CD4-positive, alpha-beta T cell treated with Interleukin-15 for 1 hour (primary cell): ENCODE measurements around the gene ZBTB7C.

Experiments used
- DNase-seq: peaks from one replicate; pipeline ENCODE4 v3.0.0-alpha.2; 2020

The ZBTB7C gene

GRCh38 chr18:48073211-48073930, 335.8 kb downstream of the ZBTB7C start:
- no peak for DNase-seq

- no peak for DNase-seq
These were observed 336.6 kb downstream of the ZBTB7C start for GRCh38 chr18:48072428-48073204.

DNA sequence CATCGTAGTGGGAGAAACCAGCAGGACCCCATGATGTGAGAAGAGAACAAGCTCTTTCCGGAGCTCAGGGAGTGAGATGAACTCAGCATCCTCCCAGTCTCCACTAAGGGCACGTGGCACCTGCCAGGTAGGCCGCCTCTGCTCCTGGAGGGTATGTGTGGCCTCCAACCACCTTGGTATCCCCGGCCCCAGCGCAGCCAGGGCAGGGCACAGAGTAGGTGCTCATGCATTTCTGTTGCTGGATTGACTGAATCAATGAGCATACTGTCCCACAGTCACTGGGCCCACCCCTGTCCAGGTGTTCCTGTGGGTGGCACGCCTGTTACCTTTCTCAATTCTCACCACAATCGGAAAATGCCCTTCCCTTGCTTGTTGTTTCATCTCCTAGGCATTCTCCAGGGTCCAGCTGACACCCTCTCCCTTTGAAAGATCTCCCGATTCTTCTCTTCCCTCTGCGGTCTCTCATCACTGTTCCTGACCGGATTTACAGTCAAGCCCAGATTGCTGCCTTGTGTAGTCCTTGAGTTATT, 340.2 kb downstream of the ZBTB7C start:
- DNase-seq = no peak

DNA sequence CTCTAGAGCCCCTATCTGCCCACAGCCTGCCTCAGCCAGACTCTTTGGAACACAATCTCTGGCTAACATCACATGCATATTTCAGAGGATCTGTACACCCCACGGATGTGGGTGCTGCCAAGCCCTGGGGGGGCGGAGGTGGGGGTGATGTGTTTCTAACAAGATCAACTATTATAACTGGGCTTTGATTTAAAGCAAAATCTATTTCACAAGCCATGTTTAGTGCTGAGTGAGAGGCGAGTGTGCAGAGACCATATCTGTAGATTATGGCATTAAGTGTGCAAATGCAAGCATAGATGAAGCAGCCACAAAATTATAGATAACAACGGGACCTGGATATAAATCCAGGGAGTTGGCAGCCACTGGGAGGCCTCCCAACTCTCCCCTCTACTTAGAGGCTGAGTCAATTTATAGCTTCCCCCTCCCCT, 342.9 kb downstream of the ZBTB7C start:
- DNase-seq = no peak

GRCh38 chr18:48065601-48065995, 343.6 kb downstream of the ZBTB7C start:
- DNase-seq = no peak

DNA sequence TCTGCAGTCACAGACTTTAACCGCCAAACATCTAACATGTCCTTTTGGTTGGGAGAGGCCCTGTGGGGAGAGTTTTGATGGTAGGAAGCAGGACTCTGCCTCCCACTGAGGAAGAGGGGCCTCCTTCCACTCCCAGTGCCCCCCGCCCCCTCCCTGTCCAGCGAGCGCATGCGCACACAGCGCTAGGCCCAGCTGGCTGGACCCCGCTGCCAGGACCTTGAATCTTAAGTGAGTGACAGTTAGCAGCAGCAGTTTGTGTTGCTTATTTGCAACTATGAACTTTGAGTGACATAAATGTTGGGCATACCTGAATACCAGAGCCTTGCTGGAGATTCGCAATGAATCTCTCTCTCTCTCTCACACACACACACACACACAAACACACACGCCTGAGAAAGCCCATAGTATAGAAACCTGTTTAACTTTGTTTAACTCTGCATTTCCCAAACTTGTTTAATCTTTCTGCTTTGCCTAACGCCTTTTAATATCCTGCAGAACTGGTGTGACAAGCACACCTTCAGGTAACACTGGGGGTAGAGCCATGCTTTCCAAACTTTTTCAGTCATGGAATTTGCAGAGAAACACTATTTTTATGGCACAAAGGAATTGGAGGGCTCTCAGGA, 344.1 kb downstream of the ZBTB7C start:
- DNase-seq = no peak

DNA sequence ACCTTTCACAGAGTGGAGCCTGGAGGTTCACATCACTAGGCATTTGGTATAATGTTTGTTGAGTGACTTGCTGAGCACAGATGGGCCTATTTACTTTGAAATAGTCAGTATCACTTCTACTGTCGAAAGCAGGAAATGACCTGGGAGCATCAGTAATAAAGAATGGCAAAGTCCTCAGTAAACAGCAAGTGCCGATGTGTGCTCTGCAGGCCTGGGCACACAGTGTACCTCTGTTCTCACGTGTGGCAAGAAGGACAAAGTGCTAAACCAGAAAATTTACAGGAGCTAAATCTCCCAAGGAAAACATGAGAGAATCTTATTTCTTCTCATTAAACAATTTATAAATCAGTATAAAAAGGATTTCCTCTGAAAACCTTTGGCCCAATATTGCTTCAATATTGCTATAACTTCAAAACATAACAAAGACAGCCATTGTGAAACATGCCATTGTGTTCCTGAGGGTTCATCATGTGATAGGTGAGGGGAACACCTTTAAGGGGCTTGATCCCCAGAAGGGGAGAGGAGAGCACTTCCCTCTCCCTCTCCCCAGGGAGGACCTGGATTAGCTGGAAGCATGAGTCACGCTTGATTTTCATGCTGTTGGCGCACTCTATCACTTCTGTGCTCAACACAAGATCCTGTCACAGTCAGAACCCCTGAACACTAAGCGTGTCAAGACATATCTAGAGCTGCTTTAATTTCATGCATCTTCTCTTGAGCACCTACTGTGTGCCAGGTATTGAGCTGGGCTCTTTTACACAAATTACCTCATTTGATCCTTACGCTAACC, 347.2 kb downstream of the ZBTB7C start:
- DNase-seq = no peak

- no peak for DNase-seq
These were observed 348.2 kb downstream of the ZBTB7C start for GRCh38 chr18:48060970-48061369.

DNA sequence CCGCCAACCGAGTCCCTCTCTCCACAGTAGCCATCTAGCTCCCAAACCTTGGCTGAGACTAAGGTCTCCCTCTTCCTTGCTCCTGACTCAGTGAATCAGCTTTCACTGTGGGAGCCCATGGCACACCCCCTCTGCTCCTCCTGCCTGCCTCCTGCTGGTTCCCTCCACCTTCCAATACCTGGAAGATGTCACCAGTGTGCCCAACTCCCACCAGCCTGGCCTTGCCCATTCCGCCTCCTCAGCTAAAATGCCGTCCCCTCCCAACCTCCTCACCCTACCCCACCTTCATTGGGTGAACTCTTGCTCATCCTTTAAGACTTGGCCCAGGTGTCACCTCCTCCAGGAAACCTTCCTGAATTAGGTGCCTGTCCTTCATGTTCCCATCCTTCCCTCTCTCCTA, 348.8 kb downstream of the ZBTB7C start:
- DNase-seq = no peak

DNA sequence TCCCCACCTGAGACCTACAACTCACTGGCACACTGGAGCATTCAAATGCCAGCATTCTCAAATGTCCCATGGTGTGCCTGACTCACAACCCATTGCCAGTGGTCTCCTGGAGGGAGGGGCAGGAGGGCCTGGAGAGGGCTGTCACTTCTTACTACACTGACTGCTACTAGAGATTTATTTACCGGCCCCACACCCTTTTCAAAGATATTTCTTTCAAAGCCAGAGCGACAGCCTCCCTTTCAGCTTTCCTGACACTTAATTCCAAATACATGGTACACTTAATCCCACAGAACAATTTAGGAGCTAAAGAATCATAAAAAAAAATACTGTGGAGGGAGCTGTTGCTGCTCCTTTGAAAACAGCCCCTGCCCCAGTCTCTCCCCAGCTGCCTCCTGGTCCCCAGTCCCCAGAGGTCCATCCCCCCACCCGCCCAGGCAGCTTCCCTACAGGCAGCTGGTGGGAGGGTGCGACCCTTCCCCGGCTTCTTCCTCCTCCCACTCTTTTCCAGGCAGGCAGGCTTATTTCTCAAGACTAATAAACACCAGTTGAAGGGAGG, 349.6 kb downstream of the ZBTB7C start:
- no peak for DNase-seq

GRCh38 chr18:48058486-48058885, 350.7 kb downstream of the ZBTB7C start:
- DNase-seq = no peak

GRCh38 chr18:48057018-48057417, 352.2 kb downstream of the ZBTB7C start:
- no peak for DNase-seq

GRCh38 chr18:48055351-48055750, 353.8 kb downstream of the ZBTB7C start:
- no peak for DNase-seq

DNA sequence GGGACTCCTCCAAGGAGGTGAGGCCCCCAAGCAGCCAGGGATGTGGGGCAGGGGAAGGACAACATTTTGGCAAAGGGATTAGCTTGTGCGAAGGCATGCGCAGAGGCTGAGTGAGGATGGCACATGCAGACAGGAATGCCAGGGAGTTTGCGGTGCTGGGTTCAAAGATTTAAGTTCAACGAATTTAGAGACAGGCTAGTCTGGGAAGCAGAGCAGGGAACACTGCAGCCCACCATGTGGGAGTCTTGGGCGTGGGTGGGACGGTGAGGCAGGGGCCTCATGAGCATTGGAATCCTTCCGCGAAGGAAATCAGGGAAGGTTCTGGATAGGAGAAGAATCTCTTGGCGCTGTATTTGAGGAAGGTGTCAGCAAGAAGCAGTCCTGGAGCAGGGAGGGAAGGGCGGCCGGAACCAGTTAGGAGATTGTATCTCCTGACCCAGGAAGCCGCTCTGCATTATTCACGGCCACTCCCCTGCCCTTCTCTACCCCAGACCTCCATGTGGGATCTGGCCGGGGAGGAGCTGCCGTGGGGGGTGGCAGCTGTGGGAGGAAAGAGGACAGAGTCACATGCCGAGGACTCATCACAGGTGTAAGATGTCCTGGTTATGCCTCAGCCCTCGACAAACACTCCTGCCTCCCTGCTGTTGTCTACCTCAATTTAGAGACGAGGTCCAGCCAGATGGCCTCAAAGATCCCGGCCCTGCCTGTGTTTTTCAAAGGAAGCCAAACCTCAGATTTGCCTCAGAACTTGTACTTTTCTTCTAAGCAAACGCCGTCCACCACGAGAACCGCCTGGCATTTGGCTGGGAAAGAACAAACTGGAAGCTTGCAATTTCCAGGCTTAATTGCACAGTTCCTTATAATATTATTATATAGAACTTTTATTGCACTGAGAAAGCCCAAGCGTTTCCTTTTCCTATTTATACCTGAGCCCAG, 355.0 kb downstream of the ZBTB7C start:
- no peak for DNase-seq

DNA sequence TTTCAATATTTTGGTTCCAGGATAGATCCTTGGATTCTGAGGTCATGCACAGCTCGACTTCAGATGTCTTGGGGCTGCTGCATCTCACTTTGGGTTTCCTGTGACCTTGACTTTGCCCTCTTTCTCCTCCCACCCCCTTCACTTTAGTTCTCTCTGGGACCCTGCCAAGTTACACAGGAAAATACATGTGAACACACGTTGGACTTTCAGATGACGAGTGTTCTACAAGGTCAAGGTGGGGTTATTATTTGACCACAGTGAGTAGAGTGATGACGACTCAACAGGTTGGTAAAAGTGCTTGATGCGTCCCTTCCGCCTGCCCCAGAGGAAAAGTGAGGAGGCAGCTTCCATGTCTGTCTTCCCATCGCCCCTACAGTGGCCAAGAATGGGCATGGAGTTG, 356.3 kb downstream of the ZBTB7C start:
- no peak for DNase-seq

- DNase-seq = no peak
These were observed 357.0 kb downstream of the ZBTB7C start for GRCh38 chr18:48051945-48052840.

GRCh38 chr18:48050176-48050575, 359.0 kb downstream of the ZBTB7C start:
- no peak for DNase-seq

- DNase-seq = no peak
These were observed 359.4 kb downstream of the ZBTB7C start for GRCh38 chr18:48049757-48050156.

- no peak for DNase-seq
These were observed 360.9 kb downstream of the ZBTB7C start for GRCh38 chr18:48048251-48048650.

DNA sequence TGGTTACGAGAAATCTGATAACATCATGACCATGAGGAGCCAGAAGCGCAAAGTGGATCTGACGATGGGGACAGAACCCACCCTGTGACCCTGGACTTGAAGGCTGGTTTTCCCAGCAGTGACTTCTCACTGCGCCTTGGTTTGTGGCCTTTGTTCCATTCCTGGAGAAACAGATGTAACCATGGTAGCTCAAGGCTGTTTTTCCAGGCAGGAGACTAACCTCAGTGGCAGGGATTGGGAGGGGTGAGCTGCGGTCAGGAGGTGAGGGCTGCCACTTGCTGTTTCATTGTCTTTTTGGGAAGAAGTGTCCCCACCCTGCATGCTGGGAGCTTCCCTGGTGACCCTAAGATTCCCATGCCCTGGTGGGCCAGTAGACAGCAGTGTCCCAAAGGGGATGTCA, 362.3 kb downstream of the ZBTB7C start:
- DNase-seq = no peak
